ENCODE measurements around the gene SRC.

SRC gene

DNA sequence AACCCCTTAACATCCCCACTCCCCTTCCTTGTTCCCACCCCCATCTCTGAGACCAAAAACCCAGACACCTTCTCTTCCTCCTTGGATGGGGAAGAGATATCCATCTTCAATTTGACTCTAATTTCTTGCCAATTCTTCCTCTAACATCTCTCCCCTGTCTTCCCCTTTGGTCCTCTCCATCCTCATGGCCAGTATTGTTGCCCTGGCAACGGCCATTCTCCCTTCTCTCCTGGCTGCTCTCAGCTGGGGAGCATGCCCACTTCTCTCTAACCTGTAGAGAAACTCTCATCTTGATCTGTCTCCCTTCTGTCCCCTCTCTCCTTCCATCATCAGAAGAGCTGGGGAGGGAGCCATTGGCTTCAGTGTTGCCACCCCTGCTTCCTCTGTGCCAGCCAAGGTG lies 86.7 kb downstream of the SRC start:
- no peak overlapping the region for H3K27ac ChIP-seq
- TF ChIP-seq, protein P1, sequence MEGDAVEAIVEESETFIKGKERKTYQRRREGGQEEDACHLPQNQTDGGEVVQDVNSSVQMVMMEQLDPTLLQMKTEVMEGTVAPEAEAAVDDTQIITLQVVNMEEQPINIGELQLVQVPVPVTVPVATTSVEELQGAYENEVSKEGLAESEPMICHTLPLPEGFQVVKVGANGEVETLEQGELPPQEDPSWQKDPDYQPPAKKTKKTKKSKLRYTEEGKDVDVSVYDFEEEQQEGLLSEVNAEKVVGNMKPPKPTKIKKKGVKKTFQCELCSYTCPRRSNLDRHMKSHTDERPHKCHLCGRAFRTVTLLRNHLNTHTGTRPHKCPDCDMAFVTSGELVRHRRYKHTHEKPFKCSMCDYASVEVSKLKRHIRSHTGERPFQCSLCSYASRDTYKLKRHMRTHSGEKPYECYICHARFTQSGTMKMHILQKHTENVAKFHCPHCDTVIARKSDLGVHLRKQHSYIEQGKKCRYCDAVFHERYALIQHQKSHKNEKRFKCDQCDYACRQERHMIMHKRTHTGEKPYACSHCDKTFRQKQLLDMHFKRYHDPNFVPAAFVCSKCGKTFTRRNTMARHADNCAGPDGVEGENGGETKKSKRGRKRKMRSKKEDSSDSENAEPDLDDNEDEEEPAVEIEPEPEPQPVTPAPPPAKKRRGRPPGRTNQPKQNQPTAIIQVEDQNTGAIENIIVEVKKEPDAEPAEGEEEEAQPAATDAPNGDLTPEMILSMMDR (IDR thresholded peaks at IDR 0.05; ENCODE audit: low read depth, low read length): no peak
- DNase-seq: no peak
- H3K36me3 ChIP-seq: no peaks in the 10 kb centered on the region
- no peak overlapping the region for H3K4me3 ChIP-seq (ENCODE audit: low read depth, low read length)
- H3K9me3 ChIP-seq (ENCODE audit: severe bottlenecking): peaks cover 2% of the 10 kb centered on the region
- no peaks in the 10 kb centered on the region for H3K27me3 ChIP-seq (ENCODE audit: insufficient read depth, low read depth, severe bottlenecking)

DNA sequence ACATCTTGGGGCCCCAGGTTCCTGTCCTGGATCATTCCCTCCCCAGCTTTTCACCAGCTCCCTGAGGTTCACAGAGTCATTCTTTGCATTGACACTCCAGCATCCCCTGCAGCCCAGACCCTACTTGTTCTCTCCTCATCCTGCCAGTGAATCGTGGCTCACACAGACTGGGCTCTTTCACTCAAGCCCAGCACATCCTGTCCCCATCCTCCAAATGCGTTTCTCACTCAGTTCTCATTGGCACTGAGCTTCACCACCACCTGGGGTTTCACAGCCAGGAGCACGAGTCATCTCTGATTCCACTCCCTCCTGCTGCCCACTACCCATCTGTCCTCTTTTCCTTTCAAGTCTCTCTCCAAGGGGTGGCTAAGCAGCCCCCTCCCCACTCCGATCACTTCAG lies 89.7 kb downstream of the SRC start:
- H3K27ac ChIP-seq: no peak overlapping the region
- H3K4me3 ChIP-seq (ENCODE audit: low read depth, low read length): no peak overlapping the region
- H3K27me3 ChIP-seq (ENCODE audit: insufficient read depth, low read depth, severe bottlenecking): no peaks in the 10 kb centered on the region
- DNase-seq: no peak
- H3K36me3 ChIP-seq: no peaks in the 10 kb centered on the region
- no peaks in the 10 kb centered on the region for H3K9me3 ChIP-seq (ENCODE audit: severe bottlenecking)
- TF ChIP-seq, protein P1 (IDR thresholded peaks at IDR 0.05; ENCODE audit: low read depth, low read length): no peak

DNA sequence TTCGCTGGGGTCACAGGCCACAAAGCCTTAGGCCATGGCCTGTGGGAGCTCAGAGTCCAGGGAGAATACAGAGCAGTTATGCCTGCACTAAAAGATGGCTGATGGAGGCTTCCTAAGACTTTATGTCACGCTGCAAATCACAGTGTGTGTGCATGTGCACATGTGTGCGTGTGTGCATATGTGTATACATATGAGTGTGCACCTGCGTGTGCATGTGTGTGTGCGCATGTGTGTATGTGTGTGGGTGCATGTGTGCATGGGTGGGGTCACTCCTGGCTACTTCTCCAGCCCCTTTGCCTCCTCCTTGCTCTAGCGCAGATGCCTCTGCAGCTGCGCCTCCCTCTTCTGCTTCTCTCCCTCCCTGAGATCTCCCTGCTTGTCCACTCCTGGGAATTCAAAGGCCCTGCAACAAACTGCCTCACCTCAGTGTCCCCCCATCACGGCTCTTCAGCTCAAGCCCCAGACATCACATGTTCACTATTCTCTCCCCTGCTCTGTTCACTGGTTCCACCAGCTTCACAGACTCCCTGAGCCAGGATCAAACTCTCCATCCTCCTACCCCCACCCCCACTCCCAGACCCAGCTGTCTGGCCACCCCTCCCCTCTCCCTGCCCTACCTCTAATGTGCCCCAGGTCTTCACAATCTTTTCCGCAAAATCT lies 90.7 kb downstream of the SRC start:
- DNase-seq: no peak
- Histone ChIP-seq H3K27me3 (ENCODE audit: insufficient read depth, low read depth, severe bottlenecking) (no peaks in the 10 kb centered on the region), H3K9me3 (ENCODE audit: severe bottlenecking) (no peaks in the 10 kb centered on the region), H3K4me3 (ENCODE audit: low read depth, low read length) (no peak overlapping the region), H3K27ac (no peak overlapping the region), H3K36me3 (no peaks in the 10 kb centered on the region)
- TF ChIP-seq, protein P1 (IDR thresholded peaks at IDR 0.05; ENCODE audit: low read depth, low read length): no peak

DNA sequence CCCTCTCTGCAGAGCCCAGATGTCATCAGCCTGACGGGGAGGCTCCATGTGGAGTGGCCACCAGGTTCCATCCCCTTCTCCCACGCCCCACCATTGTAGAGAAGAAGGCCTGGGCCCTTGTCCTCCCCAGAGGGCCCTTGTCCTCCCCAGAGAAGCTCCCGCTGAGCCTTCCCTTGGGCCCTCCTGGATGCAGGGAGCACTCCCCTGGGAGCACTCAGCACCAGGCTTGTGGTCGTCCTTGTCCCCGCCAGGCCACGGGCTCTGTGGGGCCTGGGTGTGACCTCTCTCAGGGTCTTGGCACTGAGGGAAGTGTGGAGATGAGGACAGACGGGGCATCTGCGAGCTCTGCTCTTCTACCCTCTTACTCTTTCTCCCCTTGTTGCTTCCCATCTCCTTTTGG lies 91.7 kb downstream of the SRC start:
- no peak overlapping the region; the same call in 1 of the 2 replicates for H3K27ac ChIP-seq
- TF ChIP-seq, protein P1 (IDR thresholded peaks at IDR 0.05; ENCODE audit: low read depth, low read length): no peak
- no peaks in the 10 kb centered on the region for H3K27me3 ChIP-seq (ENCODE audit: insufficient read depth, low read depth, severe bottlenecking)
- no peak overlapping the region for H3K4me3 ChIP-seq (ENCODE audit: low read depth, low read length)
- DNase-seq: no peak
- H3K9me3 ChIP-seq (ENCODE audit: severe bottlenecking): no peaks in the 10 kb centered on the region
- H3K36me3 ChIP-seq: no peaks in the 10 kb centered on the region

DNA sequence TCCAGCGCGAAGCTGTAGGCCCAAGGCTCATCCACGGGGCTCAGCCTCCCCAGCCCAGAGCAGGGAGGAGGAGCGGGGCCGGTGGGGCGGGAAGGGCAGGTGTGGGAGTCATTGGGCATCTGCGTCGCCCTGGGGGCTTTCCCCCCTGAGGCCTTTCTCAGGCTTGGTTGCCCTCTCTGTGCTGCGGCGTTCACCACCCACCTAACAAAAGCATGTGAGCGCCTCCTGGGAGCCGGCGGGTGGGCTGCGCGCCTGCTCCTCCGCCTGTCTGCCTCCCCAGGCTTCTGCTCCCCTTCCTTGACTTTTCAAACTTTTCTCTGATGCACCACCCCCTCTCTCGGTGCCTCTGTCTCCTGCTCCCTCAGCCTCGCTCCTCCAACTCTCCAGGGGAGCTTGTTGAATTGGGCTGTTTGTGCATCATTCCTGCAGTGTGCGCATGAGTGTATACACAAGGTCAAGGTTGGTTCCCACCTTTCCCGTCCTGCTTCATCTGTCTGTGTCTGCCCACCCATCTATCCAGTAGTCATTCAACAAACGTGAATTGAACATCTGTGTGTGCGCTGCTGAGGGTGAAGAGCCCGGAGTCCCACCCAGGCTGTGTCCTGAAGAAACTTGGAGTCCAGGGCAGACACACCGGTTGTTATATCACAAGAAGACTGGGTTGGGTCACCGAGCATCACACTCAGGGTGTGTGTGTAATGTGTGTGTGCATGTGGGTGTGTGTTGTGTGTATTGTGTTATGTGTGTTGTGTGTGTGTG lies 92.7 kb downstream of the SRC start:
- DNase-seq: no peak
- Histone ChIP-seq H3K9me3 (ENCODE audit: severe bottlenecking) (no peaks in the 10 kb centered on the region), H3K4me3 (ENCODE audit: low read depth, low read length) (no peak overlapping the region), H3K27ac (no peak overlapping the region), H3K36me3 (no peaks in the 10 kb centered on the region), H3K27me3 (ENCODE audit: insufficient read depth, low read depth, severe bottlenecking) (no peaks in the 10 kb centered on the region)
- TF ChIP-seq, protein P1 (IDR thresholded peaks at IDR 0.05; ENCODE audit: low read depth, low read length): no peak

Data from WERI-Rb-1 (cell line).